ENCODE data around the gene GABBR2. TPM values are rescaled to one million over a fixed set of nuclear protein-coding genes. Genes with fewer than 3 reads are reported as not detected.

Gene GABBR2
- total RNA-seq, 4 donors from 2014 or later, result under 0.01 to 0.62 TPM; not detected in 2

GRCh38 chr9:98540476-98540875 lies 168.3 kb downstream of the GABBR2 start:
- H3K4me1 ChIP-seq, result no peaks in the 10 kb centered on the region
- no peak overlapping the region for H3K27ac ChIP-seq
- no peak for DNase-seq
- no peaks in the 10 kb centered on the region for H3K9me3 ChIP-seq
- intact Hi-C loops (cut with DNase I; ENCODE audit: low total_unique reads), result no loop called here
- no peak for TF ChIP-seq POLR2A (IDR thresholded peaks at IDR 0.05)
- no peaks in the 10 kb centered on the region for H3K36me3 ChIP-seq
- H3K27me3 ChIP-seq, result no peaks in the 10 kb centered on the region
- H3K4me3 ChIP-seq, result no peak overlapping the region

- TF ChIP-seq, protein P1, sequence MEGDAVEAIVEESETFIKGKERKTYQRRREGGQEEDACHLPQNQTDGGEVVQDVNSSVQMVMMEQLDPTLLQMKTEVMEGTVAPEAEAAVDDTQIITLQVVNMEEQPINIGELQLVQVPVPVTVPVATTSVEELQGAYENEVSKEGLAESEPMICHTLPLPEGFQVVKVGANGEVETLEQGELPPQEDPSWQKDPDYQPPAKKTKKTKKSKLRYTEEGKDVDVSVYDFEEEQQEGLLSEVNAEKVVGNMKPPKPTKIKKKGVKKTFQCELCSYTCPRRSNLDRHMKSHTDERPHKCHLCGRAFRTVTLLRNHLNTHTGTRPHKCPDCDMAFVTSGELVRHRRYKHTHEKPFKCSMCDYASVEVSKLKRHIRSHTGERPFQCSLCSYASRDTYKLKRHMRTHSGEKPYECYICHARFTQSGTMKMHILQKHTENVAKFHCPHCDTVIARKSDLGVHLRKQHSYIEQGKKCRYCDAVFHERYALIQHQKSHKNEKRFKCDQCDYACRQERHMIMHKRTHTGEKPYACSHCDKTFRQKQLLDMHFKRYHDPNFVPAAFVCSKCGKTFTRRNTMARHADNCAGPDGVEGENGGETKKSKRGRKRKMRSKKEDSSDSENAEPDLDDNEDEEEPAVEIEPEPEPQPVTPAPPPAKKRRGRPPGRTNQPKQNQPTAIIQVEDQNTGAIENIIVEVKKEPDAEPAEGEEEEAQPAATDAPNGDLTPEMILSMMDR (IDR thresholded peaks at IDR 0.05), result no peak
- no peak for TF ChIP-seq POLR2A (IDR thresholded peaks at IDR 0.05)
- no peaks in the 10 kb centered on the region for H3K27me3 ChIP-seq
- intact Hi-C loops (cut with DNase I; ENCODE audit: low total_unique reads), result no loop called here
- no peak for DNase-seq
- no peaks in the 10 kb centered on the region for H3K9me3 ChIP-seq
- no peaks in the 10 kb centered on the region for H3K4me1 ChIP-seq
- H3K36me3 ChIP-seq, result no peaks in the 10 kb centered on the region
- H3K4me3 ChIP-seq, result no peak overlapping the region
- H3K27ac ChIP-seq, result no peak overlapping the region
Measured at GRCh38 chr9:98539954-98540353, 168.8 kb downstream of the GABBR2 start.

DNA sequence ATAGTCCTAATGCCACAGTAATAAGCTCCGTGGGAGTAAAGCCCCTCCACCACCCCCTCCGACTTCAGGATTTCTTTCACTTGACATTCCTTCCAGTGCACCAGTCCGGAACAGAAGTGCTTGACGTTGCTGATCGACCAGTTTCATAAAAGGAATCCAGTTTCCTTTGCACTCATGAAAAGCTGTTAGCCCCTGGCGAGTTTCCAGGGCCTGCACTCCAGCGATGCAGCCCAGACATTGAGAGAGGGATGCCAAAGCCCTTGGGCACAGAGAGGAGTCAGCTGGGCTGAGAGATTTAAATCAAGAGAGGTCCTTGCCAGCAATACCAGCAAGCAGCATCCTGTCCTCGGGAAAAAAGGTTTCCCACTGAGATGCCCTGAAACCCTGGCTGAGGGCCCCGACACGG lies 170.1 kb downstream of the GABBR2 start:
- Histone ChIP-seq H3K4me3 (no peak overlapping the region), H3K27me3 (no peaks in the 10 kb centered on the region), H3K27ac (no peak overlapping the region), H3K4me1 (no peaks in the 10 kb centered on the region), H3K36me3 (no peaks in the 10 kb centered on the region), H3K9me3 (no peaks in the 10 kb centered on the region)
- intact Hi-C loops (cut with DNase I; ENCODE audit: low total_unique reads), result no loop called here
- no peak for DNase-seq
- no peak for TF ChIP-seq POLR2A (IDR thresholded peaks at IDR 0.05)
- TF ChIP-seq, protein P1 (IDR thresholded peaks at IDR 0.05), result no peak

DNA sequence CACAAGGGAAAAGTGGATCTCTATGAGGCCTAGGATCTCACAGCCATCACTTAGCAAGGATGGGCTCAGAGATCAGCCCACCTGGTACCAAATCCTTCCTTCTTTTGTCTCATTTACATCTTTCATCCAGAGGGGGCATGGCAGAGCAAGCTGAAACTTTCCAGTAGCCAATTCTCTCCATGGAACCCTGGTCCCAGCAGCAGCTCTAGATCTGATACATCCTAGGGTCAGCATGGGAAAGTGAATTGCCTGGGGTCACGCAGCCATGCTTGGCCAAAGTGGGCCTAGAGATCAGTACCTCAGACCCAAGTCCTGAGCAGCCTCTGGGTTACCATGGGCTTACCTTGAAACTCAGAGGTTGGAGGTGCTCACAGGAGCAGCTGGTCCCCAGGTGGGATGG lies 170.5 kb downstream of the GABBR2 start:
- H3K36me3 ChIP-seq, result no peaks in the 10 kb centered on the region
- TF ChIP-seq, protein P1 (IDR thresholded peaks at IDR 0.05), result no peak
- no peak for TF ChIP-seq POLR2A (IDR thresholded peaks at IDR 0.05)

GRCh38 chr9:98536542-98537173 lies 172.1 kb downstream of the GABBR2 start:
- no peak for DNase-seq
- H3K27me3 ChIP-seq, result no peaks in the 10 kb centered on the region
- intact Hi-C loops (cut with DNase I; ENCODE audit: low total_unique reads), result no loop called here
- no peak overlapping the region for H3K4me3 ChIP-seq
- TF ChIP-seq POLR2A (IDR thresholded peaks at IDR 0.05), result no peak
- TF ChIP-seq, protein P1 (IDR thresholded peaks at IDR 0.05), result no peak
- no peaks in the 10 kb centered on the region for H3K9me3 ChIP-seq
- H3K36me3 ChIP-seq, result no peaks in the 10 kb centered on the region
- no peaks in the 10 kb centered on the region for H3K4me1 ChIP-seq
- no peak overlapping the region for H3K27ac ChIP-seq

More for the DNA sequence above, 170.5 kb downstream of the GABBR2 start:
- H3K4me3 ChIP-seq, result no peak overlapping the region
- H3K4me1 ChIP-seq, result no peaks in the 10 kb centered on the region
- no peaks in the 10 kb centered on the region for H3K27me3 ChIP-seq
- H3K9me3 ChIP-seq, result no peaks in the 10 kb centered on the region
- no peak for DNase-seq
- no peak overlapping the region for H3K27ac ChIP-seq
- intact Hi-C loops (cut with DNase I; ENCODE audit: low total_unique reads), result no loop called here

DNA sequence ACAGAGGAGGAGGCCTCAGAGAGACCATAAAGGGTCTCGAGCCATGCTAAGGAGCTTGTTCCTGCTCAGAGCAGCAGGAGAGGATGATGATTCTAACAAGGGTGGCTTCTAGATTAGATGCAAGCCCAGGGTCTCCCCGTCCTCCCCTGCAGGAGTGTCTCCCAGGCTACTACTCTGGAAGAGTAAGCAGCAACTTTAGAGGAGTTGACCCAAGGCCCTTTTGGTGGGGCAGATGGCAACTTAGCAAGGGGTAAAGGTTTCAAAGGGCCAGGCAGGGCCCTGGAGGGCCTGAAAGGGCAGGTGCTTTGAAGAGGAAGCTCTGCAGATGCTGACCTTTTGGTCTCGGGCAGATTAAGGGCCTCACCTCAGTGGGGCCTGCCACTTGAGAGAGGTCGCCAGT lies 174.9 kb downstream of the GABBR2 start:
- intact Hi-C loops (cut with DNase I; ENCODE audit: low total_unique reads), result no loop called here
- H3K4me3 ChIP-seq, result no peak overlapping the region

More for the DNA sequence above, 174.9 kb downstream of the GABBR2 start:
- DNase-seq, result no peak
- Histone ChIP-seq H3K9me3 (no peaks in the 10 kb centered on the region), H3K27me3 (no peaks in the 10 kb centered on the region), H3K36me3 (no peaks in the 10 kb centered on the region), H3K27ac (no peak overlapping the region), H3K4me1 (no peaks in the 10 kb centered on the region)
- TF ChIP-seq POLR2A (IDR thresholded peaks at IDR 0.05), result no peak
- TF ChIP-seq, protein P1 (IDR thresholded peaks at IDR 0.05), result no peak

Measured in uterus (tissue), 4 donors.